GM19043 (cell line): ENCODE measurements around the gene EIF4E1B.
A peak's percentile ranks its signal among the peaks of the same experiment; 100 is the strongest.

Source experiments
- ATAC-seq: cut with Tn5 transposase; IDR thresholded peaks from one replicate; pipeline ENCODE4 v1.9.1; 2021; ENCODE audit warnings: low read depth; ENCODE audit not compliant: unreplicated experiment

The EIF4E1B gene

GRCh38 chr5:176603091-176603490 is 27.4 kb upstream of the EIF4E1B start:
- no peak for ATAC-seq

GRCh38 chr5:176606032-176606431 is 24.4 kb upstream of the EIF4E1B start:
- ATAC-seq = no peak

GRCh38 chr5:176606875-176607274 is 23.6 kb upstream of the EIF4E1B start:
- ATAC-seq = no peak

GRCh38 chr5:176608142-176608705 is 22.3 kb upstream of the EIF4E1B start:
- no peak for ATAC-seq

- peak; percentile 29 for ATAC-seq
Observed at GRCh38 chr5:176608937-176609723, 21.3 kb upstream of the EIF4E1B start.

GRCh38 chr5:176609724-176610434 is 20.6 kb upstream of the EIF4E1B start, which contains the start of gene GPRIN1:
GPRIN1 (minus strand) TSS chr5:176610156; CDS start chr5:176599834, 10,322 bp downstream.
- peak; percentile 69 for ATAC-seq

- no peak for ATAC-seq
Observed at GRCh38 chr5:176610435-176610773, 20.1 kb upstream of the EIF4E1B start.

GRCh38 chr5:176611435-176611834 is 19.0 kb upstream of the EIF4E1B start:
- no peak for ATAC-seq

- no peak for ATAC-seq
Observed at GRCh38 chr5:176612008-176612407, 18.5 kb upstream of the EIF4E1B start.

GRCh38 chr5:176612855-176613254 is 17.6 kb upstream of the EIF4E1B start:
- no peak for ATAC-seq

- ATAC-seq = no peak
Observed at GRCh38 chr5:176614805-176615478, 15.5 kb upstream of the EIF4E1B start.

- no peak for ATAC-seq
Observed at GRCh38 chr5:176616511-176616910, 14.0 kb upstream of the EIF4E1B start.

- no peak for ATAC-seq
Observed at GRCh38 chr5:176618783-176619182, 11.7 kb upstream of the EIF4E1B start.

GRCh38 chr5:176619203-176619568 is 11.3 kb upstream of the EIF4E1B start:
- no peak for ATAC-seq

- no peak for ATAC-seq
Observed at GRCh38 chr5:176619569-176620332, 10.7 kb upstream of the EIF4E1B start.

- ATAC-seq = no peak
Observed at GRCh38 chr5:176620333-176620981, 10.0 kb upstream of the EIF4E1B start.

GRCh38 chr5:176621661-176622079 is 8.8 kb upstream of the EIF4E1B start:
- no peak for ATAC-seq

- no peak for ATAC-seq
Observed at GRCh38 chr5:176624142-176624541, 6.3 kb upstream of the EIF4E1B start.

- no peak for ATAC-seq
Observed at GRCh38 chr5:176624938-176625337, 5.5 kb upstream of the EIF4E1B start.

- no peak for ATAC-seq
Observed at GRCh38 chr5:176625512-176625911, 5.0 kb upstream of the EIF4E1B start.
